HepG2 (cell line): Measurements from ENCODE around the gene CPLANE1. TPM values are rescaled to one million over a fixed set of nuclear protein-coding genes. Genes with fewer than 3 reads are reported as not detected.

Source experiments
- SAFB2 ChIP-seq: sonication (generic); formaldehyde crosslinking; IDR thresholded peaks from 2 replicates; pipeline ENCODE4 v1.5.1; 2020; ENCODE audit warnings: missing genetic modification reagents, low read depth, mild to moderate bottlenecking, borderline replicate concordance
- ZBTB40 ChIP-seq, 2 experiments: fragments of 450-650 bp in 1 of 2; sonication (generic) in 1 of 2; formaldehyde crosslinking in 1 of 2; IDR thresholded peaks; 2 replicates each; pipeline versions ENCODE4 v1.6.1 to v1.8.0; 2016 to 2022; ENCODE audit warnings: antibody characterized with exemption in 1 of 2, mild to moderate bottlenecking in 1 of 2, missing genetic modification reagents in 1 of 2
- ZHX2 ChIP-seq, 2 experiments: sonication (generic) in 1 of 2; formaldehyde crosslinking in 1 of 2; IDR thresholded peaks; 2 replicates each; pipeline versions ENCODE4 v1.6.1 to v1.9.0; 2014 to 2022; ENCODE audit warnings: antibody characterized with exemption in 1 of 2, borderline replicate concordance in 1 of 2, inconsistent platforms in 1 of 2, low read depth in 1 of 2, missing genetic modification reagents in 1 of 2
- polyA plus RNA-seq, 8 experiments: library from polyadenylated mRNA; depleted of rRNA in 3 of 8; stranded (reverse) in 7 of 8; unstranded in 1 of 8; fragments of >200 nt; fragmentation: Illumina TruSeq in 4 of 8; extraction: Trizol in 4 of 8; gene quantifications; 2 replicates each; pipeline versions ENCODE4 v1.2.1 to v1.2.3, GENCODE V29; 2011 to 2016; ENCODE audit warnings: low read depth in 4 of 8, missing spikeins in 1 of 8, mixed read lengths in 1 of 8; ENCODE audit not compliant: insufficient read depth in 1 of 8
- total RNA-seq, 5 experiments: library from RNA; depleted of rRNA; stranded (reverse); fragments of >200 nt; fragmentation: Illumina TruSeq; extraction: Trizol; gene quantifications; 2 replicates each; pipeline ENCODE4 v1.2.3, GENCODE V29; 2016; ENCODE audit warnings: low read depth in 1 of 5

The CPLANE1 gene
- total and polyA plus RNA-seq, 2 of the 13 experiments (the other 11 are each of a cell fraction or from before 2014, with no cell fraction given) = 6.3 to 9.9 TPM

DNA sequence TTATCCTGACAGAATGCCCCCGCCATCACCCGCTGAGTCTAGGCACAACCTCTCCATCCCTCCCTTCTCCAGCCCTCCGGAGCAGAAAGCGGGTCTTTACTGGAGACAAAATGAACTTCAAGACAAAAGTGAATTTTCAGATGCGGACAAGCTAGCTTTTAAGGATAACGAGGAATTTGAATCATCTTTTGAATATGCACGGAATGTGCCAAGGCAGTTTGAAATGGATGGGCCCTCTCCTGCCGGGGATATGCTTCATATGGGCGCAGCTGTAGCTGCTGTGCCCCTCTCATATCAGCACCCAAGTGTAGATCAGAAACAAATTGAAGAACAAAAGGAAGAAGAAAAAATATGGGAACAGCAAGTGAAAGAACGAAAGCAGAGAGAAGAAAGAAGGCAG is 37.5 kb downstream of the CPLANE1 start (continued):
- TF ChIP-seq ZHX2 (IDR thresholded peaks at IDR 0.05; ENCODE audit: low read depth) = no peak
- TF ChIP-seq ZHX2 (CRISPR knock-in tag; IDR thresholded peaks at IDR 0.05; ENCODE audit: borderline replicate concordance) = no peak
- no peak for TF ChIP-seq SAFB2
- TF ChIP-seq ZBTB40 (IDR thresholded peaks at IDR 0.05) = no peak
- TF ChIP-seq ZBTB40 (CRISPR knock-in tag; IDR thresholded peaks at IDR 0.05) = no peak
- TF ChIP-seq, all 625 proteins: peak for 0
